NOMO-1 treated with DMSO at 0.1 percent for 48 hours (cell line): ENCODE data around the gene HCFC1.
A peak's percentile ranks its signal among the peaks of the same experiment; 100 is the strongest.

Experiments used
- DNase-seq: peaks from one replicate; lab custom pipeline; 2025; ENCODE audit not compliant: unreplicated experiment; lab: John Stamatoyannopoulos, UW

HCFC1 gene

DNA sequence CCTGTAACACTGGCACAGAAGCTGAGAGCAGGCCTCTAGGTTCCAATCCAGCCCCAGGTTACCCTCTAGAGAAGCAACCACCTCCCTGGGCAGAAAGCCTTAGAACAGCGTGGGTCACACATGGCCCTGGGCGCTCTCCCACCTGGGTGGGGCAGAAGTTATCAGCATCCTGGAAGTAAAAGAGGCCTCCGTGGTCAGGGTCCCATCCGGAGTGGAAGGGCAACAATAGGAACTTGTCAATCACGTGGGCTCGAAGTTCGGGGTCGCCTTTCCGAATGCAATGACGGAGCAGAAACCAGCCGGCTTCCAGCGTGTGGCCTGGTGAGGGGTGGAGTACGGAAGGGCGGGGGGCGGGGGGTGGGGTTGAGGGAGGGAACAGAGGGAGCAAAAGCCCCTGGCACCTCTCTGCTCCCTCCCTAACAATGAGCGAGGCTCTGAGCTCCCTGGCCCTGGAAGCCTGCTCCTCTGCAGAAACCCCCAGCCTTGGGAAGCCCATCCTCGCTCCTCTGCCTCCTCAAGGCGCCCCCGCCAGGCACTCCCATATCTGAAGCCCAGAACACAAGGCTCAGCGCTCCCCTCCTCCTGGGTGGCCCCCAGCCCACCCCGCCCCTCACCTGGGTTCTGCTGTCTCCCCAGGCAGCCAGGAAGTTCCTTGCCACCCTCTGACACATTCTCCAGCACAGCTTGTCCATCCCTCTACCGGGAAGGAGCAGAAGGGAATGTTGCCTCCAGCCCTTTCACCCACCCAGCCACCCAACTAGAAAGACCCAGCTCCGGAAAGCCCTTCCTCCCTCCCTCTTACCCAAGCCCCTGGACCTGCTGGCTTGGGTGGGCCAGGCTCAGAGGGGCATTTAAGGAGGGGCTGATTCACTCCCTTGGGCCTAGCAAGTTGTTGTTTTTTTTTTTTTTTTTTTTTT, 30.0 kb downstream of the HCFC1 start:
- DNase-seq, result no peak

- DNase-seq, result no peak
Observed at GRCh38 chrX:153939573-153939972, 32.0 kb downstream of the HCFC1 start.

DNA sequence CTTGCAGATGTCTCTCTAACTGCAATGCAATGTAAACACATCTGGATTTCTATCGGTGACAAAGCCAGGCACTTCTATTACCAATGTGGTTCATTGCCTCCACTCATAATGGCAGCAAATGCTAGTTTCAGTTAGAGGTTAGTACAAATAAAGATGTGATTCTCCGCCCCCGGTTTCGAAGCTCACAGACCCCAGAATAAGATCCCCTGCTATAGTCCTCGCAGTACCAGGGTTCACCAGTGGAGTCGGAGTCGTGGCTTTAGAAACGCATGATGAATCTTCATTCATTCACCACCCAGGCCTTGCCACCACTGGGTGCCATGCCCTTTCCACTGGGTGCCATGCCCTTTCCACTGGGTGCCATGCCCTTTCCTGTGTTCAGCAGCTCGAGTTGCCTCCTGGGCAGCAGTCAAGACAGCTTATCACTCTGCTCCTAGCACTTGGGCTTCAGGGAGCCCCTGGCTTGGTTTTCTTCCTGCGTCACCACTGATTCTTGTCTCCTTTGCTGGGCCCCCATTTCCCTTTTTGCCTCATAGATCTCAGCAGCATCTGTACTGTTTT, 33.3 kb downstream of the HCFC1 start:
- DNase-seq, result no peak

DNA sequence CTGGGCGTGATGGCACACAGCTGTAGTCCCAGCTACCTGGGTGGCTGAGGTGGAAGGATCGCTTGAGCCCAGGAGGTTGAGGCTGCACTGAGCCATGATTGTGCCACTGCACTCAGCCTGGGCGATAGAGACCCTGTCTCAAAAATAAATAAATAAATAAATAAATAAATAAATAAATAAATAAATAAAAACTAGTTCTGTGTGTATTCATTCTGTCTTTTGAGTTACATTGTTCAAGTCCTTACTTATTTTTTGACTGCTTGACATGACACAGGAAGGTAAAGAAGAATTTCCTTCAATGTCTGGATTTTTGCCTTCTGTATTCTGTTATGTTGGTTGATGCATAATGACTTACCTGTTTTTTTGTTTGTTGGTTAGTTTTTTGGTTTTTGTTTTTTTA, 34.6 kb downstream of the HCFC1 start:
- no peak for DNase-seq

- DNase-seq, result no peak
Observed at GRCh38 chrX:153935326-153935851, 36.2 kb downstream of the HCFC1 start.

GRCh38 chrX:153934762-153935325, 36.8 kb downstream of the HCFC1 start, which contains the start of gene NAA10:
NAA10 (minus strand) TSS chrX:153935037; CDS start chrX:153934904, 133 bp downstream.
- DNase-seq, result peak; percentile 49

GRCh38 chrX:153934148-153934761, 37.4 kb downstream of the HCFC1 start:
- DNase-seq, result no peak

DNA sequence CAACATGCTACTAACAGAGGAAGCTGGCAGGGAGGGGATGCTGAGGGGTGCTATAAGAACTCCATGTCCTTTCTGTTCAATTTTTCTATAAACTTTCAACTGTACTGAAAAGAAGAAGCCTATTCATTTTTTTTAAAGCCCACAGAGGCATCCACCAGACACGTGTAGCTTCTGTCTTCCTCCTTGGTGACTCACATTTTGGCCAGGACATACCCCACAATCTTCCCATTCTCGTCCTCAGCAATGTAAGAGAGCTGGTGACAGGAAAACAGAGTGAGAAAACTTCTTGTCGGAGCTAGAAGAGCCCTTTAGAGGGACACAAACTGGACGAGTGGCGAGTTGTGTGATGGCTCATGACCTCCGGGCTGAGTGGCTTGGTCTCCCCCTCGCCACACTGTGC, 37.9 kb downstream of the HCFC1 start:
- no peak for DNase-seq

DNA sequence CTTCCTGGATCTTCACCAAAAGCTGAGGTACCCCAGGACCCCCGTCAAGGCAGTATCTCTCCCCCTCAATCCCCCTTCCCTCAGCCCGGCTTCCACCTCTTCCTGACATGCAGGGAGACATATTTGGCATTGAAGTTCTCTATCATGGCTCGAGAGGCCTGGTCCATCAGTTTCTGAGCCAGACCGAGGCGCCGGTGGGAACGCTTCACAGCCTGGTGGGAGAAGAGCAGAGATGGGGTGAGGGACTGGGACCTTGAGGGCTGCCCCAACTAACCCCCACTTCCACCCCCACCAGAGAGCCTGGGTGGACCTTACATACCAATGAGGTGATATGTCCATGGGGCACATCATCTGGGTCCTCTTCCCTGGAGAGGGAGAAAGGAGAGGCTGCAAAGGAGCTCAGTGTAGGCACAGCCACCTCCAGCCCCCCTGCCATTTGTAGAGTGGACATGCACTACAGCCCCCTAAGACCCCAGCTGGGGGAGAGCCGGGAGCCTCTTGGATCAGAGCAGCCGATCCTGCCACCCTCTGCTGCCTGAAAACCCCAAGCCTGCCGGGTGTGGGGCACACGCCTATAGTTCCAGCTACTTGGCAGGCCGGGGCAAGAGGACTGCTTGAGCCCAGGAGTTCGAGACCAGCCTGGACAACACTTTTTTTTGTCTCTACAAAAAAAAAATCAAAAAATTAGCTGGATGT, 39.2 kb downstream of the HCFC1 start:
- no peak for DNase-seq

- DNase-seq, result no peak
Observed at GRCh38 chrX:153931748-153932147, 39.9 kb downstream of the HCFC1 start.

DNA sequence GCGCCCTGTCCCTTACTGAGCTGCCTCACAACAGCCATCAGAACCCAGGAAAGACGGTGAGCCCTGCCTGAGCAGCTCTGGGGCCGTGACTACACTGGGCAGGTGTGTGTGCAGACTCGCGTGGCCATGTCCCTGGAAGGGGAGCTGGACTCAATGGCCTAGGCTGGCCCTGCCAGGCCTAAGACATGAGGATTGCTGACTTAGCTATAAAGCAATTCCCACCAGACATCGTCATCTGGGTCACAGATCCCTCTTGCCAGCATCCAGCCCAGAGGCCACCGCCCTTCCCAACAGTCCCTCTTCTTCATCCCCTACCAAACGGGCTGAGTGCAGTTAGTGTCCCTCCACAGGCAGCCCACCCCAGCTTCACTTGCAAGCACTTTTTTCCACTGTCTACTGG, 40.5 kb downstream of the HCFC1 start:
- no peak for DNase-seq

DNA sequence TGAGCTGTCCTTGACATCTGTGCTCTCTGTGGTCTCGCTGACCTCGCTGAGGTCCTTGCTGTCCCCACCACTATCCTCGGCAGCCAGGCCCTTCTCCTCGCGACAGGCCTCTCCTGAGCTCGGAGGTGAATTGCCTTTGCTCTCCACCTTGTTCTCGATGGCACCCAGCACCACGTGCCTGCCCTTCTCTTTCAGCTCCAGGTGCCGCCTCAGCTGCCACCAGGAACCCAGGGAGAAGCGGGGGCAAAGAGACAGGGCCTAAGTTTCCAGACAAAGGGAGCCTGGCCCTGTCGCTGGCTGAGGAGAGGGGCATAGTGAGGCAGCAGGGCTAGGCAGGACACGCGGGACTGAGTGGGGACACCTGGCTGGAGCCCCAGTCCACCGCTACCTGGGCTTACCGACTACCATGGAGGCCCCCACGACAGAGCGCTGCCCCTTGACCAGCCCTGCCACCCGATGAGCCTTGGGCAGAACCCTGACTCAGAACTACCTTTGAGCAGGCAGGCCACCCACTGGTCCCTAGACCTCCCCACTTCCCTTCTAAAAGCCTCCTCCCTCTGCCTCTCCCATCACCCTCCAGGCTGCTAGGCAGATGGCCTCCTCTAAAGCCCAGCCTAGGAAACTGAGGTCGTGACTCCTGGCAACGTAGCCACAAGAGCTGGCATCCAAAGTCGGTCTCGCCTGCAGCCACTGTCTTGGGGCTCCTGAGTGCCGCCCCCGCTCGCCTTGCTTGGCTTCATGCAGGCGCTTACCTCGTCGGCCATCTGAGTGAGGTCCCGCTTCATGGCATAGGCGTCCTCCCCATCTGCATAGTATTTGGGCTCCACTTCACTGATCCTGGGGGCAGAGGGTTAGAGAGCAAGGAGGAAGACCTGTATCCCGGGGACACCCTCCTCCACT, 41.4 kb downstream of the HCFC1 start:
- no peak for DNase-seq

- no peak for DNase-seq
Observed at GRCh38 chrX:153929576-153929975, 42.0 kb downstream of the HCFC1 start.

DNA sequence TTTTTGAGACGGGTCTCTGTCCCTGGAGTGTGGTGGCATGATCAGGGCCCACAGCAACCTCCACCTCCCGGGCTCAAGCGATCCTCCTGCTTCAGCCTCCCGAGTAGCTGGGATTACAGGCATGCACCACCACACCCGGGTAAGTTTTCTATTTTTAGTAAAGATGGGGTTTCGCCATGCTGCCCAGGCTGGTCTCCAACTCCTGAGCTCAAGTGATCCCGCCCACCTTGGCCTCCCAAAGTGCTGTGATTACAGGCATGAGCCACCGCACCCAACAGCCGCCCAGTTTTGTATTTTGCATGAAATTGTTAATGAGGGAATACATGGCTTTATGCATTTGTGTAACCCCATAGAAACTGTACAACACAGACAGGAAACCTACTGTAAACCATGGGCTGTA, 42.8 kb downstream of the HCFC1 start:
- no peak for DNase-seq

- DNase-seq, result peak; percentile 97
Observed at GRCh38 chrX:153927922-153928760, 43.5 kb downstream of the HCFC1 start.

- no peak for DNase-seq
Observed at GRCh38 chrX:153927672-153927921, 44.0 kb downstream of the HCFC1 start.

DNA sequence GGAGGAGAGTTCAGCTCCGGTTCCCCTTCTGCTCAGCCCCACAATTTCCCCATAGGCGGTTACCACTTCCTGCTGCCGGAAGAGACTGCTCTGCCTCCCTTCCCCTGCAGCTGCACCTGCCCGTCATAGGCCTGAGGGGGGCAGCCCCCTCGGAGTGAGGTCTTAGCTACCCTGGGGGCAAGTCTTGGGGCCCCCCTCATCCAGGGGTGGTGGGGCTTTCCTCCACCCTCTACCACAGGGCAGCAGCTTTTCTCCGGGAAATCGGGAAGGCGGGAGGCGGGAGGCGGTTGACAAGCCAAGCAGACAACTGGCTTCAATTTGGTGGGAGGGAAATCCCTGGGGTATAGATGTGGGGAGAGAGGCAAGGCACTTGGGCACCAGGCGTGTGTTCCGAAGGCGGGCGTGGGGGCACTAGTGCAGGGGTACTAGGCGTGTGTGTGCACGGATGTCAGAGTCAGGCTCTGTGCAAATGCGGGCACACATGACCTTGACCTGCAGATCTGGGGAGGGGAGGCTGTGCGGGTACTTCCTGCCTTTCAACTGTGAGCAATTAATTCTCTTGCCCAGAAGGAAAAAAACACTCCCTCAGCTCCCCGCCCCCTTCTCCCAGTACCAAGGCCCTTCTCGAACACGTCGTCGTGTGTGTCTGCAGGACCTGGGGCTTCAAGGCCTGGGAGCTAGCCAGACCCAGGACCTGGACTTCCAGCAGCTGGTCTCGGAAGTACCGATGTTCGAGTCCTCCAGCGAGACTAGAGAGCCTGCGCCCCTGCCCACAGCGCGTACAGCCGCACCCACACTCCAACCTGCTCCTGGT, 44.6 kb downstream of the HCFC1 start:
- peak; percentile 94 for DNase-seq

DNA sequence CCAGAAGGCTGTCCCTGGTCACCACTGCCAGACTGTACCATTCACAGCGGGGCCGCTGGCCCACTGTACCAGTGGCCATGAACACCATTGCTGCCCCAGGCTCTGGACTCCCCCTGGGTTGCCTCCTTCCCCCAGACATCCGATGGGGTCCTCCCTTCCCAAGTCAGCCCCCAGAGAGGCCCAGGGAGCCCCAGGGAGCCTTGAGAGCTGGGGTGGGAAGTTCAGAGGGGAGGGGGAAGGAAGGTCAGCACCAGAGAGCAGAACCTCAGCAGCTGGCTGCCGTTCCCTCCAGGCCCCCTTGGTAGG, 45.1 kb downstream of the HCFC1 start:
- peak; percentile 57 for DNase-seq
